Ascending aorta (tissue), 2 donors: ENCODE results near the gene MRPS24. TPM values are rescaled to one million over a fixed set of nuclear protein-coding genes. Genes with fewer than 3 reads are reported as not detected.
"Not testable (repeated sequence)": the region's sequence is repeated elsewhere in the genome, so short reads cannot be mapped to it uniquely, and the experiment has no call there.

Source experiments
- DNase-seq, 2 donors: peaks; one replicate each; pipeline ENCODE4 v3.0.0-alpha.2; 2019; ENCODE audit warnings: low spot score in 2 of 2
- H3K27ac ChIP-seq, 2 donors: fragments of 200-600 bp; sonication (generic); one replicate each; pipeline ENCODE4 v1.5.1; 2016 to 2017; ENCODE audit warnings: mild to moderate bottlenecking in 1 of 2
- H3K27me3 ChIP-seq: fragments of 200-600 bp; sonication (generic); one replicate; pipeline ENCODE4 v1.5.1; 2017
- H3K36me3 ChIP-seq, 2 donors: fragments of 200-600 bp; sonication (generic); one replicate each; pipeline ENCODE4 v1.5.1; 2016
- H3K4me1 ChIP-seq, 2 donors: fragments of 200-600 bp; sonication (generic); one replicate each; pipeline ENCODE4 v1.5.1; 2016 to 2017; ENCODE audit warnings: mild to moderate bottlenecking in 1 of 2
- H3K4me3 ChIP-seq, 2 donors: fragments of 200-600 bp; sonication (generic); one replicate each; pipeline ENCODE4 v1.5.1; 2016 to 2017; ENCODE audit warnings: mild to moderate bottlenecking in 1 of 2
- H3K9me3 ChIP-seq, 2 donors: fragments of 200-600 bp; sonication (generic); one replicate each; pipeline ENCODE4 v1.5.1; 2016
- CTCF ChIP-seq, 3 experiments: fragments of 200-600 bp in 2 of 3; fragments of 450-650 bp in 1 of 3; sonication (generic) in 2 of 3; IDR thresholded peaks; one replicate each; pipeline ENCODE4 v1.5.1; 2016 to 2019; ENCODE audit warnings: antibody characterized with exemption in 3 of 3, mild to moderate bottlenecking in 1 of 3, moderate library complexity in 1 of 3
- intact Hi-C: fragments of 100-400 bp; cut with DNase I; formaldehyde crosslinking; loops from one replicate; pipeline ENCODE4 v1.15.1; 2023
- total RNA-seq: library from RNA; depleted of rRNA; stranded (reverse); fragments of >200 nt; gene quantifications from one replicate; pipeline ENCODE4 v1.1.0, GENCODE V29; 2016

The MRPS24 gene
- total RNA-seq, 1 donor from 2014 or later, result 145 TPM

GRCh38 chr7:43834463-43835251 lies 34.7 kb downstream of the MRPS24 start:
- Histone ChIP-seq H3K27ac (no peak overlapping the region), H3K36me3 (no peaks in the 10 kb centered on the region), H3K27me3 (no peaks in the 10 kb centered on the region), H3K9me3 (no peaks in the 10 kb centered on the region), H3K4me1 (peaks cover 0 to 3% of the 10 kb centered on the region in 2 donors), H3K4me3 (peak overlapping the region in 1 of 2 donors; percentile 3)
- TF ChIP-seq CTCF (IDR thresholded peaks at IDR 0.05), result no peak
- intact Hi-C loops, result loop anchor here (5.0 kb wide), 3 partner anchors 77 to 132 kb away; partner anchors contain the start of genes BLVRA and COA1
- DNase-seq, result no peak

GRCh38 chr7:43830917-43831316 lies 38.4 kb downstream of the MRPS24 start:
- H3K36me3 ChIP-seq, H3K4me3 ChIP-seq, H3K4me1 ChIP-seq, H3K27me3 ChIP-seq, H3K27ac ChIP-seq, intact Hi-C loops, H3K9me3 ChIP-seq, DNase-seq: not testable (repeated sequence)

GRCh38 chr7:43825391-43825808 lies 43.9 kb downstream of the MRPS24 start:
- H3K4me3 ChIP-seq, result no peak overlapping the region
- no peak for DNase-seq
- no peaks in the 10 kb centered on the region for H3K36me3 ChIP-seq
- no peaks in the 10 kb centered on the region for H3K27me3 ChIP-seq
- no peak overlapping the region for H3K27ac ChIP-seq
- no peaks in the 10 kb centered on the region for H3K4me1 ChIP-seq
- H3K9me3 ChIP-seq, result no peaks in the 10 kb centered on the region
- intact Hi-C loops, result no loop called here
- TF ChIP-seq CTCF (IDR thresholded peaks at IDR 0.05), result no peak

GRCh38 chr7:43824963-43825362 lies 44.4 kb downstream of the MRPS24 start:
- H3K27ac ChIP-seq, result no peak overlapping the region
- H3K27me3 ChIP-seq, result no peaks in the 10 kb centered on the region
- H3K4me3 ChIP-seq, result no peak overlapping the region
- TF ChIP-seq CTCF (IDR thresholded peaks at IDR 0.05), result no peak
- no peaks in the 10 kb centered on the region for H3K4me1 ChIP-seq
- no peaks in the 10 kb centered on the region for H3K36me3 ChIP-seq
- DNase-seq, result no peak
- H3K9me3 ChIP-seq, result no peaks in the 10 kb centered on the region
- intact Hi-C loops, result no loop called here

- H3K4me1 ChIP-seq, H3K9me3 ChIP-seq, H3K27ac ChIP-seq, H3K36me3 ChIP-seq, H3K4me3 ChIP-seq, intact Hi-C loops, H3K27me3 ChIP-seq, DNase-seq: not testable (repeated sequence)
Observed at GRCh38 chr7:43824513-43824912, 44.8 kb downstream of the MRPS24 start.

GRCh38 chr7:43823941-43824340 lies 45.4 kb downstream of the MRPS24 start:
- intact Hi-C loops, result no loop called here
- TF ChIP-seq CTCF (IDR thresholded peaks at IDR 0.05), result no peak
- Histone ChIP-seq H3K4me3 (no peak overlapping the region), H3K36me3 (no peaks in the 10 kb centered on the region), H3K4me1 (no peaks in the 10 kb centered on the region), H3K9me3 (no peaks in the 10 kb centered on the region), H3K27ac (no peak overlapping the region), H3K27me3 (no peaks in the 10 kb centered on the region)
- no peak for DNase-seq

GRCh38 chr7:43823425-43823824 lies 45.9 kb downstream of the MRPS24 start:
- H3K4me1 ChIP-seq, H3K9me3 ChIP-seq, H3K27me3 ChIP-seq, H3K27ac ChIP-seq, intact Hi-C loops, DNase-seq, H3K36me3 ChIP-seq, H3K4me3 ChIP-seq: not testable (repeated sequence)

Other genes starting within 250 kb of the MRPS24 start
- 16.3 TPM for gene COA1, start 140.0 kb downstream of the MRPS24 start, total RNA-seq
- gene BLVRA, start 110.8 kb downstream of the MRPS24 start, total RNA-seq, result 36.1 TPM
- 29.2 TPM for gene URGCP, start 37.1 kb upstream of the MRPS24 start, total RNA-seq
- 13.1 TPM for gene UBE2D4, start 56.9 kb upstream of the MRPS24 start, total RNA-seq
- not detected for gene SPDYE1, start 128.4 kb upstream of the MRPS24 start, total RNA-seq
- 177 TPM for gene DBNL, start 175.2 kb upstream of the MRPS24 start, total RNA-seq
- gene PGAM2, start 196.1 kb upstream of the MRPS24 start, total RNA-seq, result not detected
- 58.8 TPM for gene POLM, start 213.0 kb upstream of the MRPS24 start, total RNA-seq
- 1,349 TPM for gene AEBP1, start 234.8 kb upstream of the MRPS24 start, total RNA-seq